HFFc6 (cell line): ENCODE data around the gene POU3F1. TPM values are rescaled to one million over a fixed set of nuclear protein-coding genes. Genes with fewer than 3 reads are reported as not detected.

Experiments used
- DNase-seq: peaks from one replicate; pipeline ENCODE4 v3.0.0-alpha.2; 2018
- H3K27ac Mint-ChIP-seq: 2 replicates; pipeline ENCODE4 v1.8.0; 2020; ENCODE audit warnings: mild to moderate bottlenecking, mixed read lengths
- H3K27me3 Mint-ChIP-seq: 2 replicates; pipeline ENCODE4 v1.8.0; 2021; ENCODE audit warnings: mild to moderate bottlenecking, moderate library complexity, mixed read lengths; ENCODE audit not compliant: insufficient read depth
- H3K36me3 Mint-ChIP-seq: 2 replicates; pipeline ENCODE4 v1.8.0; 2021; ENCODE audit warnings: low read depth, mixed read lengths
- H3K4me1 Mint-ChIP-seq: 2 replicates; pipeline ENCODE4 v1.8.0; 2020; ENCODE audit warnings: low read depth, mixed read lengths
- H3K4me3 Mint-ChIP-seq: 2 replicates; pipeline ENCODE4 v1.8.0; 2020; ENCODE audit warnings: mild to moderate bottlenecking, moderate library complexity, mixed read lengths
- H3K9me3 Mint-ChIP-seq: 2 replicates; pipeline ENCODE4 v1.8.0; 2020; ENCODE audit warnings: mild to moderate bottlenecking, mixed read lengths
- total RNA-seq, 6 experiments: library from RNA; stranded (reverse); fragmentation: NEBNext Ultra II Directional; extraction: Animal tissue kit (Norgen Biotek cat#: 25700); gene quantifications; 2 replicates in 1 of 6; 3 replicates in 5 of 6; pipeline ENCODE4 v1.2.3, GENCODE V29; 2021
- TF ChIP-seq, protein P1 (sequence below): fragments of 200-600 bp; sonication (generic); IDR thresholded peaks from 2 replicates; pipeline ENCODE4 v1.5.0; 2021; ENCODE audit warnings: antibody characterized with exemption, mild to moderate bottlenecking

Gene POU3F1
- total RNA-seq, 6 experiments from 2014 or later: 0.11 TPM; not detected in 5

DNA sequence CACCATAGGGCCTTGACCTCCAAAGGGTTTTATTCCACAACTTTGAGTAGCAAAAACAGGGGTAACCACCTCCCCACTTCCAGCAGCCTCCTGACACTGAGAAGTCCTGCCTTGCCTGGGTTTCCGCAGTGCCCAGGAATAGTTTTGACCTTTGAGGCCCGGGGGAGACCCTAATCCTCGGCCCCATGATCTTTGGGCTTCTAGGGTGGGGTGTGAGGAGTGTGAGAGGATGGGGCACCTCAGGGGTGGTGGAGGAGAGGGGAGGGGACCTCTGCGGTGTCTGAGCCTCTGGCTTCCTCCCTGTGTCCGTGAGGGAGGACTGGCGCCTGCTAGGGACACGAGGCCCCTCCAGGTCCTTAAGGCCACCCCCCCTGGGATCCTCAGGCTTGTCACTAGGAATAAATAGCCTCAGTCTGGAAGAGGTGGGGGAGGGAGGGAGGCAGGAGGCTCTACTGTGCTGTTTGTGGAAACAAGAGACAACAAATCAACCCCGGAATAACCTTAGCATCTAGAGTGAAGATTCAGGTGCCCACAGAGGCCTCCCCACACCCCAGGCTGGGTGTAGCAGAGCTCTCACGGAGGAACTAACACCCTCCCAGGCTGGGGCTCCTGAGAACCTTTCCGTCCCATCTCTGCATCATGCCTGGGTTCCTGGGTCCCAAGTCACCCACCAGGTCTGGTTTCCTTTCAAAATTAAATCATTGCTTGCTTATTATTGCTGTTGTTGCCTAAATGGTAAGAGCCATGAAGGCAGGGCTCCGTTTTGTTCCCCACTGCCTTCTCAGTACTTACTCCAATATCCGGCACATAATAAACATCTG is 40.4 kb downstream of the POU3F1 start:
- no peaks in the 10 kb centered on the region for H3K9me3 Mint-ChIP-seq
- peaks cover 3% of the 10 kb centered on the region; the same call in 1 of the 2 replicates for H3K27me3 Mint-ChIP-seq
- TF ChIP-seq, protein P1, sequence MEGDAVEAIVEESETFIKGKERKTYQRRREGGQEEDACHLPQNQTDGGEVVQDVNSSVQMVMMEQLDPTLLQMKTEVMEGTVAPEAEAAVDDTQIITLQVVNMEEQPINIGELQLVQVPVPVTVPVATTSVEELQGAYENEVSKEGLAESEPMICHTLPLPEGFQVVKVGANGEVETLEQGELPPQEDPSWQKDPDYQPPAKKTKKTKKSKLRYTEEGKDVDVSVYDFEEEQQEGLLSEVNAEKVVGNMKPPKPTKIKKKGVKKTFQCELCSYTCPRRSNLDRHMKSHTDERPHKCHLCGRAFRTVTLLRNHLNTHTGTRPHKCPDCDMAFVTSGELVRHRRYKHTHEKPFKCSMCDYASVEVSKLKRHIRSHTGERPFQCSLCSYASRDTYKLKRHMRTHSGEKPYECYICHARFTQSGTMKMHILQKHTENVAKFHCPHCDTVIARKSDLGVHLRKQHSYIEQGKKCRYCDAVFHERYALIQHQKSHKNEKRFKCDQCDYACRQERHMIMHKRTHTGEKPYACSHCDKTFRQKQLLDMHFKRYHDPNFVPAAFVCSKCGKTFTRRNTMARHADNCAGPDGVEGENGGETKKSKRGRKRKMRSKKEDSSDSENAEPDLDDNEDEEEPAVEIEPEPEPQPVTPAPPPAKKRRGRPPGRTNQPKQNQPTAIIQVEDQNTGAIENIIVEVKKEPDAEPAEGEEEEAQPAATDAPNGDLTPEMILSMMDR: no peak
- peak overlapping the region; percentile 60 for H3K4me3 Mint-ChIP-seq
- H3K27ac Mint-ChIP-seq: no peak overlapping the region
- no peak for DNase-seq
- H3K36me3 Mint-ChIP-seq: no peaks in the 10 kb centered on the region
- peaks cover 37% of the 10 kb centered on the region for H3K4me1 Mint-ChIP-seq

DNA sequence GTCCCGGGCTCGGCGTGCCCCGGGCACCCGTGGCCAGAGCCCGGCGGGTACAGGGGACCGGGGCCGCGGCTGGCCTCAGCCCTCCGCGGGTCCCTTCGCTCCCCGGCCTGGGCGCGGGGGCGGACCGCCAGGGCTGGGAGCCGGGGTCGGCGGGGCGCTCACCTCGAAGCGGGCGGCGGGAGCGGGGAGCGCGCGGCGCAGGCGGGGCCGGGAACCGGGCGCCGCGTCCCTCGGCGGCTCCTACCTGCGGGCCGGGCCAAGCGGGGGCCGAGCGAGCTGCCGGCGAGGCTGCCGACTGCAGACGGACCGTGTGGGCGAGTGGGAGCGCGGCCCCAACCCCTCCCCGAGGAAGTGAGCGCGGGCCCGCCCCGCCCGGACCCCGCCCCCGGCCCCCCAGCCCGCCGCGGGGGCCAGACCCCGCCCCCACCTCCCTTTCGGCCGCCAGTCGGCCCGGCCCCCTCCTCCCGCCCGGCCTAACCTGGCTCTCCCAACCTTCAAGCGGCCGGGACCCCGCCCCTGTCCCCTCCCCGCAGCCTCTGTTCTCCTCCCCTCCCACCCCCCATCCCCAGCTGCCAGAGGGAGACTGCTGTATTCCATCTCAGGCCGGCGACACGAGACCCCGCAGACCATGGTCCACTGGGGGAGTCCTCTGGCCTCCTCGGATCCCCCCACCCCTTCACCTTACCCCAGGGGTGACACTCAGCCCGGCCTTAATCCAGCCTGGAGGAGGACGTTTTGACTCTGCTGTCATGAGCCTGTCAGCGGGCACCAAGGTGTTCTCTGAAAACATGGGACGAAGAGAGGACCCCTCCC is 41.2 kb downstream of the POU3F1 start, which contains the start of gene FHL3:
Gene FHL3 (minus strand): TSS at position 320 of the 813 bp plus-strand sequence. CDS start 6,102 bp downstream, outside the sequence.
- TF ChIP-seq, protein P1: no peak
- Mint-ChIP-seq H3K4me3 (peak within 1 kb of the TSS; percentile 91), H3K27me3 (peaks cover 3% of the 10 kb centered on the region; the same call in 1 of the 2 replicates), H3K27ac (peak within 1 kb of the TSS; percentile 69), H3K9me3 (no peaks in the 10 kb centered on the region), H3K4me1 (peaks cover 46% of the 10 kb centered on the region), H3K36me3 (no peaks in the 10 kb centered on the region)
- no peak for DNase-seq

DNA sequence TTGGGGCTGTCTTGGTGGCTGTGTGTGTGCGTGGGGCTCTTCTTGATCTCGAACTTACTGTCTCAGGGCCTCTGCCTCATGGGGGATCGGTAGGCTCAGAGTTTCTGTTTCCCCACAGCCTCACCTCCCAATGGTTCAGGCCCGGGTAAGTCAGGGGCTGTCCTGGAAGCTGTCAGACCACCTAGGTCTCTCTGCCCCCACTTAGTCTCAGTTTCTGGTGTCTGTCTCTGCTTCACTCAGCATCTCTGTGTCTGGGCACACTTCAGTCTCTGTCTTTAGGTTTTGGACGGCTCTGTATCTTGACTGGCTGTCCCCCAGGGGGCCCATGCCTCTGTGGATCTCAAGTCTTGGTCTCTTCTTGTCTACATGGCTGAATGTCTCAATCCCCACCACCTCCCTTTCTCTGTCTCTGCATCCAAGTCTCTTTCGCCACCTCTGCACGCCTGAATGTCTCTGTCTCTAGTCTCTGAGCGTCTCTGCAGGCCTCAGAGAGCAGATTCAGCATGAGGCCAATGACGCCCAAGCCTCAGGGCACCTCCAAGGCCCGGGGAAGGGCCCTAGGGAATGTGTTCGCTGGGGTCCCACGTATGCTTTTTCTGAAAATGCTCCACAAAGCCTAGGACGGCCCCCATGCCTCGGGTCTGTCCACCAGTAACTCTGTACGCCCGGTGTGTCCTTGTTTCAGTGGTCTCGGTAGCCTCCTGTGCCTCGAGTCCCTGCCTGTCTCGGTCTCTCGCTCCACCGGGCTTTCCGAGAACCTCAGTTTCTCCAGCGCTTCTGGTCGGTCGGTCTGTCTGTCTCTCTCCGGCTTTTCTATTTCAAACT is 42.1 kb downstream of the POU3F1 start:
- peak overlapping the region; percentile 69 for H3K27ac Mint-ChIP-seq
- peaks cover 51% of the 10 kb centered on the region for H3K4me1 Mint-ChIP-seq
- TF ChIP-seq, protein P1: no peak
- peak overlapping the region; percentile 91 for H3K4me3 Mint-ChIP-seq
- no peak for DNase-seq
- H3K9me3 Mint-ChIP-seq: no peaks in the 10 kb centered on the region
- no peaks in the 10 kb centered on the region for H3K36me3 Mint-ChIP-seq
- H3K27me3 Mint-ChIP-seq: peaks cover 2% of the 10 kb centered on the region; the same call in 1 of the 2 replicates

DNA sequence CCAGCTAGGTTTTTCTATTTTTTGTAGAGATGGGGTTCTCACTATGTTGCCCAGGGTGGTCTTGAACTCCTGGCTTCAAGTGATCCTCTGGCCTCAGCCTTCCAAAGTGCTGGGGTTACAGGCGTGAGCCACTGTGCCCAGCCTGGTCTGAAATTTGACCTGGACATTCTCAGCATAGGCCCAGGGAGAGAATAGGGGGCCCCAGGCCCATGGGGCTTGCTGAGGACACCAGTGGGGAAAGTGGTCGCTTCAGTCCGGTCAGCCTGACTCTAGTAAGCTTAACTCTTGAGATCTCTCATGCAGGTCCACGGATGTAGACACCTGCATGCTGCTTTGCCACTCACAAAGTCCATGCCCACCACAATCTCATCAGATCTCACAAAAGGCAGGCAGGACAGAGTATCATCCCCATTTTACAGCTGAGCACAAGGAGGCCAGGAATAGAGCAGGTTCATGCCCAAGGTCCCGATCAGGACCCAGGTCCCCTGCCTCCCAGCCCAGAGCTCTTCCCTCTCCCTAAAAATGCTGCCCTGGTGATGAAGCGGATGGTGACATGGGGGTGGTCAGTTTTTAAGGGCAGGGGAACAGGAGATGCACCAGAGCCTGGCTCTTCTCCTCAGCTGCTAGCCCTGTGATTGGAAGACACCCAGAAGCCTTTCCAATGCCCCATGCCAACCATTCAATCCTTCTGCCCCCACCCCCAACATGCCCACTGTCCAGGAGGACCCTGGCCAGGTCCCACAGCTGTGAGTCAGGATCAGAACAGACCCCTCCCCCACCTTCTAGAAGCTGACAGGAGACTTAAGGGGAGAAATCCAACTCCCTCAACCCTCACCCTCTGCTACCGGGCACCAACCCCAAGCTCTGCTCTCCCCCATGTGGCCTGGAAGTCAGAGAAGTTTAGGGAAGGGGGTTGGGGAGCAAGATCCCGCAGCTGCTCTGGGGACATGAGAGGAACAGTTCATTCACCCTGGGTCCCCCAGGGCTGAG is 43.0 kb downstream of the POU3F1 start:
- Mint-ChIP-seq H3K27ac (peak overlapping the region; percentile 69), H3K4me1 (peaks cover 53% of the 10 kb centered on the region), H3K4me3 (peak overlapping the region; percentile 91), H3K9me3 (no peaks in the 10 kb centered on the region), H3K27me3 (no peaks in the 10 kb centered on the region), H3K36me3 (0 out of 2 replicates have a peak, but pooled peaks cover 2% of the 10 kb centered on the region)
- TF ChIP-seq, protein P1: no peak
- no peak for DNase-seq
